Loucy (cell line): ENCODE measurements around the gene SLC6A20.

Experiments
- CTCF ChIP-seq: fragments of 200-600 bp; sonication (generic); conservative IDR thresholded peaks from 2 replicates; pipeline ENCODE4 v1.5.1; 2014; ENCODE audit warnings: mild to moderate bottlenecking, antibody characterized with exemption, low read length
- EZH2phosphoT487 ChIP-seq: fragments of 200-600 bp; IDR thresholded peaks from 2 replicates; pipeline ENCODE4 v1.6.1; 2018; ENCODE audit warnings: antibody characterized with exemption, mild to moderate bottlenecking, moderate library complexity, borderline replicate concordance

DNA sequence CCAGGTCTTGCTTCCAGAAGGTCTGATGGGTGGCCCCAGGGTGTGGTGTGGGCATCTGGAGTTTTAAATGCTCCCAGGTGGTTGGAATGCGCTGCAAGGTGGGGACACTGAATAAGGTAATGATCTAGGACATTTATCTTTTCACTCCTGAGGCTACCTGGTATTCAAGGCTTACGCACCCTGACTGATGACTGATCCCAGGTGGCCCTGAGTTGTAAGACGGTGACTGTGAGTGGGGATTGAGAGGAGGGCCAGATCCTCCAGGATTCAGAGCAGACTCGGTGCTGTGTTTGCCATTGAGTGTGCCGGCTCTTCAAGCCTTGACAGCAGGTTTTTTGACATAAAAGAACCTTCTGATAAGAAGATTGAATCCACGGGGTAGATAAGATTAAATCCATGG, 40.3 kb downstream of the SLC6A20 start:
- TF ChIP-seq EZH2phosphoT487 (no peak), CTCF (no peak)
